Large intestine (tissue), 3 donors: Measurements from ENCODE around the gene ALKBH3. TPM values are rescaled to one million over a fixed set of nuclear protein-coding genes. Genes with fewer than 3 reads are reported as not detected.

Source experiments
- DNase-seq, 2 donors: peaks; one replicate each; pipeline versions ENCODE4 v3.0.0 to v3.0.0-alpha.2; 2013
- H3K27ac ChIP-seq: one replicate; pipeline ENCODE4 v1.5.1; 2013; ENCODE audit warnings: low read length
- H3K27me3 ChIP-seq: 2 replicates; pipeline ENCODE4 v1.6.1; 2013; ENCODE audit warnings: low read length; ENCODE audit not compliant: control insufficient read depth, insufficient read depth
- H3K36me3 ChIP-seq: 2 replicates; pipeline ENCODE4 v1.6.1; 2013; ENCODE audit warnings: low read length; ENCODE audit not compliant: control insufficient read depth, insufficient read depth
- H3K4me1 ChIP-seq: one replicate; pipeline ENCODE4 v1.6.1; 2013; ENCODE audit warnings: low read length; ENCODE audit not compliant: control insufficient read depth, insufficient read depth
- H3K4me3 ChIP-seq: one replicate; pipeline ENCODE4 v1.5.1; 2013; ENCODE audit warnings: low read length
- H3K9me3 ChIP-seq: one replicate; pipeline ENCODE4 v1.6.1; 2013; ENCODE audit warnings: mild to moderate bottlenecking, low read depth, low read length, moderate library complexity; ENCODE audit not compliant: control insufficient read depth
- WGBS: methylation state at CpG from one replicate; pipeline ENCODE4 v1.1.5; 2013; ENCODE audit warnings: low lambda C conversion rate; ENCODE audit not compliant: insufficient coverage; 5-methylcytosine and 5-hydroxymethylcytosine counted together
- polyA plus RNA-seq: library from polyadenylated mRNA; unstranded; fragments of 120-200 nt; gene quantifications from one replicate; pipeline ENCODE4 v1.2.1, GENCODE V29; 2013

ALKBH3 gene
- polyA plus RNA-seq, 1 donor, result 32.4 TPM

GRCh38 chr11:43920598-43921419 is 40.2 kb downstream of the ALKBH3 start:
- Histone ChIP-seq H3K36me3 (peaks cover 48% of the 10 kb centered on the region), H3K4me1 (peaks cover 26% of the 10 kb centered on the region)
- WGBS, result no CpG with 5 or more reads among the region's 10 CpGs

GRCh38 chr11:43921561-43922294 is 41.1 kb downstream of the ALKBH3 start:
- Histone ChIP-seq H3K27me3 (no peaks in the 10 kb centered on the region), H3K36me3 (peaks cover 43% of the 10 kb centered on the region), H3K9me3 (peaks cover 5% of the 10 kb centered on the region), H3K4me3 (no peak overlapping the region), H3K27ac (peak overlapping the region; percentile 91), H3K4me1 (peaks cover 30% of the 10 kb centered on the region)
- WGBS, result no CpG with 5 or more reads among the region's 8 CpGs
- no peak for DNase-seq

More at GRCh38 chr11:43920598-43921419, 40.2 kb downstream of the ALKBH3 start:
- Histone ChIP-seq H3K4me3 (no peak overlapping the region), H3K27me3 (no peaks in the 10 kb centered on the region), H3K9me3 (peaks cover 5% of the 10 kb centered on the region), H3K27ac (peak overlapping the region; percentile 70)
- peak; percentile 72 to 84 for DNase-seq

- H3K4me1 ChIP-seq, result peaks cover 30% of the 10 kb centered on the region
These were observed 41.6 kb downstream of the ALKBH3 start for GRCh38 chr11:43922295-43922648.

GRCh38 chr11:43922744-43923405 is 42.2 kb downstream of the ALKBH3 start:
- Histone ChIP-seq H3K27ac (peak overlapping the region; percentile 91), H3K9me3 (peaks cover 5% of the 10 kb centered on the region), H3K36me3 (peaks cover 38% of the 10 kb centered on the region), H3K4me3 (no peak overlapping the region), H3K27me3 (no peaks in the 10 kb centered on the region), H3K4me1 (peaks cover 30% of the 10 kb centered on the region)
- DNase-seq, result no peak
- no CpG with 5 or more reads among the region's 6 CpGs for WGBS

More at GRCh38 chr11:43922295-43922648, 41.6 kb downstream of the ALKBH3 start:
- Histone ChIP-seq H3K27ac (peak overlapping the region; percentile 91), H3K36me3 (peaks cover 38% of the 10 kb centered on the region), H3K4me3 (no peak overlapping the region), H3K27me3 (no peaks in the 10 kb centered on the region), H3K9me3 (peaks cover 5% of the 10 kb centered on the region)
- no CpG with 5 or more reads among the region's 3 CpGs for WGBS
- DNase-seq, result no peak

GRCh38 chr11:43923406-43924111 is 42.9 kb downstream of the ALKBH3 start:
- peaks cover 38% of the 10 kb centered on the region for H3K36me3 ChIP-seq
- peak overlapping the region; percentile 91 for H3K27ac ChIP-seq
- WGBS, result no CpG with 5 or more reads among the region's 8 CpGs
- peaks cover 5% of the 10 kb centered on the region for H3K9me3 ChIP-seq
- no peaks in the 10 kb centered on the region for H3K27me3 ChIP-seq
- H3K4me1 ChIP-seq, result peaks cover 30% of the 10 kb centered on the region
- DNase-seq, result peak; percentile 56 to 62
- no peak overlapping the region for H3K4me3 ChIP-seq

- no peak for DNase-seq
- H3K4me3 ChIP-seq, result no peak overlapping the region
- no CpG with 5 or more reads among the region's 27 CpGs for WGBS
- peaks cover 30% of the 10 kb centered on the region for H3K4me1 ChIP-seq
- peak overlapping the region; percentile 91 for H3K27ac ChIP-seq
- peaks cover 5% of the 10 kb centered on the region for H3K9me3 ChIP-seq
- H3K36me3 ChIP-seq, result peaks cover 33% of the 10 kb centered on the region
- H3K27me3 ChIP-seq, result no peaks in the 10 kb centered on the region
These were observed 43.7 kb downstream of the ALKBH3 start for GRCh38 chr11:43924112-43924855.

GRCh38 chr11:43925063-43925931 is 44.7 kb downstream of the ALKBH3 start:
- no peak overlapping the region for H3K4me3 ChIP-seq
- H3K36me3 ChIP-seq, result peaks cover 23% of the 10 kb centered on the region
- H3K27ac ChIP-seq, result peak overlapping the region; percentile 91
- DNase-seq, result no peak
- H3K27me3 ChIP-seq, result no peaks in the 10 kb centered on the region
- peaks cover 5% of the 10 kb centered on the region for H3K9me3 ChIP-seq
- peaks cover 26% of the 10 kb centered on the region for H3K4me1 ChIP-seq
- no CpG with 5 or more reads among the region's 14 CpGs for WGBS

GRCh38 chr11:43925932-43926505 is 45.4 kb downstream of the ALKBH3 start:
- DNase-seq, result no peak
- H3K4me3 ChIP-seq, result no peak overlapping the region
- WGBS, result no CpG with 5 or more reads among the region's 12 CpGs
- peaks cover 5% of the 10 kb centered on the region for H3K9me3 ChIP-seq
- H3K36me3 ChIP-seq, result peaks cover 16% of the 10 kb centered on the region
- H3K27me3 ChIP-seq, result no peaks in the 10 kb centered on the region
- peak overlapping the region; percentile 91 for H3K27ac ChIP-seq
- H3K4me1 ChIP-seq, result peaks cover 23% of the 10 kb centered on the region

- H3K27ac ChIP-seq, result no peak overlapping the region
- H3K4me1 ChIP-seq, result peaks cover 23% of the 10 kb centered on the region
- peaks cover 5% of the 10 kb centered on the region for H3K9me3 ChIP-seq
- H3K36me3 ChIP-seq, result peaks cover 6% of the 10 kb centered on the region
- no peaks in the 10 kb centered on the region for H3K27me3 ChIP-seq
- WGBS, result no CpG with 5 or more reads among the region's 2 CpGs
- DNase-seq, result no peak
- no peak overlapping the region for H3K4me3 ChIP-seq
These were observed 46.4 kb downstream of the ALKBH3 start for GRCh38 chr11:43927070-43927469.
